Testis (tissue), 2 donors: ENCODE results near the gene VN1R5.

Experiments used
- POLR2A ChIP-seq: fragments of 450-650 bp; IDR thresholded peaks from one replicate; pipeline ENCODE4 v1.6.1; 2017; ENCODE audit warnings: antibody characterized with exemption, mild to moderate bottlenecking, moderate library complexity
- TF ChIP-seq, protein P1 (sequence below), 3 experiments: fragments of 450-650 bp in 2 of 3; fragments of 200-600 bp in 1 of 3; sonication (generic) in 1 of 3; IDR thresholded peaks; one replicate each; pipeline ENCODE4 v1.5.1; 2016 to 2019; ENCODE audit warnings: antibody characterized with exemption in 3 of 3, mild to moderate bottlenecking in 2 of 3, moderate library complexity in 1 of 3

- TF ChIP-seq, protein P1, sequence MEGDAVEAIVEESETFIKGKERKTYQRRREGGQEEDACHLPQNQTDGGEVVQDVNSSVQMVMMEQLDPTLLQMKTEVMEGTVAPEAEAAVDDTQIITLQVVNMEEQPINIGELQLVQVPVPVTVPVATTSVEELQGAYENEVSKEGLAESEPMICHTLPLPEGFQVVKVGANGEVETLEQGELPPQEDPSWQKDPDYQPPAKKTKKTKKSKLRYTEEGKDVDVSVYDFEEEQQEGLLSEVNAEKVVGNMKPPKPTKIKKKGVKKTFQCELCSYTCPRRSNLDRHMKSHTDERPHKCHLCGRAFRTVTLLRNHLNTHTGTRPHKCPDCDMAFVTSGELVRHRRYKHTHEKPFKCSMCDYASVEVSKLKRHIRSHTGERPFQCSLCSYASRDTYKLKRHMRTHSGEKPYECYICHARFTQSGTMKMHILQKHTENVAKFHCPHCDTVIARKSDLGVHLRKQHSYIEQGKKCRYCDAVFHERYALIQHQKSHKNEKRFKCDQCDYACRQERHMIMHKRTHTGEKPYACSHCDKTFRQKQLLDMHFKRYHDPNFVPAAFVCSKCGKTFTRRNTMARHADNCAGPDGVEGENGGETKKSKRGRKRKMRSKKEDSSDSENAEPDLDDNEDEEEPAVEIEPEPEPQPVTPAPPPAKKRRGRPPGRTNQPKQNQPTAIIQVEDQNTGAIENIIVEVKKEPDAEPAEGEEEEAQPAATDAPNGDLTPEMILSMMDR (IDR thresholded peaks at IDR 0.05), result no peak
- TF ChIP-seq POLR2A, result no peak
These were observed 10.2 kb downstream of the VN1R5 start for GRCh38 chr1:247266053-247266452.
